Vein endothelial cell (primary cell): ENCODE results near the gene FLG2. TPM values are rescaled to one million over a fixed set of nuclear protein-coding genes. Genes with fewer than 3 reads are reported as not detected.

Experiments
- small RNA-seq: library from RNA; depleted of rRNA; stranded (forward); fragments of <200 nt; gene quantifications from one replicate; pipeline ENCODE3, GENCODE V24; 2012
- total RNA-seq: library from RNA; depleted of rRNA; stranded (reverse); fragments of >200 nt; gene quantifications from 2 replicates; pipeline ENCODE4 v1.2.3, GENCODE V29; 2012

FLG2 gene
- total RNA-seq, result not detected in 2 replicates

DNA sequence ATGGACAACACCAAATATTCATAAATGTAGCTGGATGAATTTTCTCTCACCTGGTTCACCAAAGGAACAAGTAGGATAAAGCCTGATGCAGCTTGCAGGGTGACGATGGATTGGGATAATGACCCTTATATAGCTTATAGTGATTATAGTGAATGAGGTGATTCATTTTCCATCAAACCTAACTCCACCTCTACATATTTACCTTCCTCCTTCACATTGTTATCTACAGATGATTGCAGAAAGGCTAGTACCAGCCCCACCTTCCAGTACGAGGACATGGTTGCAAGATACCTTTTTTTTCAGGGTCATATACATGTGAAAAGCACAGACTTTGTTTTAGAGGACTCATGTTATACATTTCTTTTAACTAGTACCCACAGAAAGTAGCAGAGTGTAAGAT is at the start of gene FLG2:
Gene FLG2, minus strand, starts transcription at position 101 of the 400 bp plus-strand sequence. CDS start 1,122 bp downstream, outside the sequence.

DNA sequence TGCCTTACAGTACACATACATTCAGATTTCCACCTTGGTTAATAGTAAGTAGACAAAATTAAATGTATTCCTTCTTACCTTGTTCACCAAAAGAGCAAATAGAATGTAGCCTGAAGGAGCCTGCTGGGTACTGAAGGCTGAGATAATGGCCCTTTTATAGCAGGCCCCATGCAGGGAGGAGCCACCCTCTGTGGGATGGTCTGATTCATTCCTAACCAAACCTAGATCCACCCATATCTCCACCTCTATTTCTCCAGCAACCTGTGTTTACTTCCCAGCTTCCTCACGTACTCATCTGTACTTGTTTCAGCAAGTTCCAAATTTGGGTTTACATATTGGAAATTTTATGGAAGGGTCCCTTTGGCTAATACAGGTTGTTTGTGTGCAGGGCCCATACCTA is 34.7 kb downstream of the FLG2 start, which contains the start of gene FLG:
Gene FLG, minus strand, starts transcription at position 129 of the 400 bp plus-strand sequence. CDS start 9,783 bp downstream, outside the sequence.

Small RNAs within 50 kb of the gene (small RNA-seq; reads per million reads assigned to genes)
- not detected for gene HMGN3P1

Other genes starting within 250 kb of the FLG2 start
- gene TCHH, start 244.6 kb downstream of the FLG2 start, total RNA-seq, result not detected in 2 replicates
- gene RPTN, start 200.8 kb downstream of the FLG2 start, total RNA-seq, result not detected in 2 replicates
- not detected in 2 replicates for gene HRNR, start 135.8 kb downstream of the FLG2 start, total RNA-seq
- gene FLG, start 34.8 kb downstream of the FLG2 start, total RNA-seq, result not detected in 2 replicates
- gene CRNN, start 54.3 kb upstream of the FLG2 start, total RNA-seq, result not detected in 2 replicates
- gene LCE5A, start 150.8 kb upstream of the FLG2 start, total RNA-seq, result not detected in 2 replicates
- gene CRCT1, start 154.5 kb upstream of the FLG2 start, total RNA-seq, result not detected in 2 replicates
- gene LCE3E, start 206.8 kb upstream of the FLG2 start, total RNA-seq, result not detected in 2 replicates
- gene LCE3D, start 220.5 kb upstream of the FLG2 start, total RNA-seq, result not detected in 2 replicates
- gene LCE3C, start 240.2 kb upstream of the FLG2 start, total RNA-seq, result not detected in 2 replicates